Skeletal muscle tissue (tissue), 4 donors: ENCODE measurements around the gene EVPLL. TPM values are rescaled to one million over a fixed set of nuclear protein-coding genes. Genes with fewer than 3 reads are reported as not detected.
A peak's percentile ranks its signal among the peaks of the same experiment; 100 is the strongest.
"Not testable (repeated sequence)": the region's sequence is repeated elsewhere in the genome, so short reads cannot be mapped to it uniquely, and the experiment has no call there.

Experiments
- H3K27ac ChIP-seq: one replicate; pipeline ENCODE4 v1.7.0; 2013; ENCODE audit warnings: mild to moderate bottlenecking, low read depth, low read length, inconsistent platforms
- H3K27me3 ChIP-seq, 3 donors: one replicate each; pipeline ENCODE4 v1.7.0; 2013; ENCODE audit warnings: low read length in 3 of 3; ENCODE audit not compliant: control insufficient read depth in 3 of 3, insufficient read depth in 3 of 3
- H3K36me3 ChIP-seq, 3 donors: one replicate each; pipeline ENCODE4 v1.7.0; 2013; ENCODE audit warnings: low read length in 3 of 3; ENCODE audit not compliant: control insufficient read depth in 3 of 3, insufficient read depth in 3 of 3
- H3K4me1 ChIP-seq, 3 donors: one replicate each; pipeline ENCODE4 v1.7.0; 2013; ENCODE audit warnings: low read length in 3 of 3, mild to moderate bottlenecking in 3 of 3; ENCODE audit not compliant: control insufficient read depth in 3 of 3, insufficient read depth in 3 of 3
- H3K4me3 ChIP-seq, 3 donors: one replicate each; pipeline ENCODE4 v1.7.0; 2013; ENCODE audit warnings: low read length in 3 of 3
- H3K9ac ChIP-seq, 3 donors: one replicate each; pipeline ENCODE4 v1.7.0; 2013; ENCODE audit warnings: low read length in 3 of 3, mild to moderate bottlenecking in 3 of 3, moderate library complexity in 2 of 3, low read depth in 1 of 3
- H3K9me3 ChIP-seq, 3 donors: one replicate each; pipeline ENCODE4 v1.7.0; 2013; ENCODE audit warnings: low read length in 3 of 3; ENCODE audit not compliant: control insufficient read depth in 3 of 3
- total RNA-seq: library from RNA; depleted of rRNA; stranded (reverse); fragments of >200 nt; gene quantifications from one replicate; pipeline ENCODE4 v1.2.3, GENCODE V29; 2014
- donor health status: Osteomylitis.

Gene EVPLL
- total RNA-seq, 1 donor from 2014 or later: not detected

DNA sequence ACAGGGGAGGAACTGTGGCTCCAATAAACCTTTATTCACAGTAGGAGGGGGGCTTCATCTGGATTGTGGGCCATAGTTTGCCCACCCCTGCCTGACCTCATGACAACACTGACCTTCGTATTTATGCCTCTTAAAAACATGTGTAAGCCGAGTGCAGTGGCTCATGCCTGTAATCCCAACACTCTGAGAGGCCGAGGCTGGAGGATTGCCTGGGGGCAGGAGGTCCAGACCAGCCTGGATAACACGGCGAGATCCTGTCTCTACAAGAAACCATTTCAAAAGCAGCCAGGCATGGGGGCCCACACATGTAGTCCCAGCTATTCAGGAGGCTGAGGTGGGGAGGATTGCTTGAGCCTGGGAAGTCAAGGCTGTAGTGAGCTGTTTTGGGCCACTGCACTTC, 10.0 kb downstream of the EVPLL start:
- not testable (repeated sequence) for H3K4me1 ChIP-seq, H3K27ac ChIP-seq, H3K9ac ChIP-seq, H3K36me3 ChIP-seq, H3K4me3 ChIP-seq, H3K9me3 ChIP-seq, H3K27me3 ChIP-seq

DNA sequence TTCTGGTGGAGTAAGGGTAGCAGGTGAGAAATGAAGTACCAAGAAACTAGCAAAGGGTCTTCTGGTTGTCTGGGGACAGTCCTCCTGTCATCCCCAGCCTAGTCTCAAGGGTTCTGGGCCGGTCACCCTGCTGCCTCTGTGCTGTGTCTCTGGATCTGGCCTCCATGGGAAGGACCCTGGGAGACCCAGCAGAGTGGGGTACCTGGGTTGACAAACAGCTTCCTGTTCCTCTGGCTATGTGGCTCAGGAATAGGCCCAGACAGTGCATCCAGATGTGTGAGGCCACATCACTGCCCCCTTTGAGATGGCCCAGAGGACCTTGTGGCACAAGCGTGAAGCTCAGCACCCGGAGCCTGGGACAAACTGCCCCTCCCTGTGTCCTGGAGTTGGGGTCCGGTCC, 10.7 kb downstream of the EVPLL start:
- H3K27me3 ChIP-seq, H3K36me3 ChIP-seq, H3K4me1 ChIP-seq, H3K9ac ChIP-seq, H3K9me3 ChIP-seq, H3K4me3 ChIP-seq, H3K27ac ChIP-seq: not testable (repeated sequence)

DNA sequence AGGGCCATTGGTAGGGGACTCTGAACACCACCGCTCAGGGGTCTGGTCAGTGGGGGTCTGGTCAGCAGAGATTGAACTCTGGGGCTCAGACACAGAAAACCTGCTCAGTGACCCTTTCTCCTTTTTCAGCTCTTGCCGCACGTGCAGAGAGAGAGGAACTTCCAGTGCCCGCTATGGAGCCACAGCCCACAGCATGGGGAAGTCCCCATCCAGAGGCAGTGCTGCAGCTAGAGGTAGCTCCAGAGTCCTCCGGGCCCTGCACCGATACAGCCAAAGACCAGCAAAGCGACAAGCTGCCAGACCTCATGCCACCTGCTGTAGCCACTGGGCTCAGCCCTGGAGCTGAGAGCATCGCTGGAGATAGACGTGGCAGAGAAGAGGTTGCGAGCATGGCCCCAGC, 11.2 kb downstream of the EVPLL start:
- H3K27ac ChIP-seq, H3K9ac ChIP-seq, H3K36me3 ChIP-seq, H3K4me1 ChIP-seq, H3K27me3 ChIP-seq, H3K4me3 ChIP-seq, H3K9me3 ChIP-seq: not testable (repeated sequence)

DNA sequence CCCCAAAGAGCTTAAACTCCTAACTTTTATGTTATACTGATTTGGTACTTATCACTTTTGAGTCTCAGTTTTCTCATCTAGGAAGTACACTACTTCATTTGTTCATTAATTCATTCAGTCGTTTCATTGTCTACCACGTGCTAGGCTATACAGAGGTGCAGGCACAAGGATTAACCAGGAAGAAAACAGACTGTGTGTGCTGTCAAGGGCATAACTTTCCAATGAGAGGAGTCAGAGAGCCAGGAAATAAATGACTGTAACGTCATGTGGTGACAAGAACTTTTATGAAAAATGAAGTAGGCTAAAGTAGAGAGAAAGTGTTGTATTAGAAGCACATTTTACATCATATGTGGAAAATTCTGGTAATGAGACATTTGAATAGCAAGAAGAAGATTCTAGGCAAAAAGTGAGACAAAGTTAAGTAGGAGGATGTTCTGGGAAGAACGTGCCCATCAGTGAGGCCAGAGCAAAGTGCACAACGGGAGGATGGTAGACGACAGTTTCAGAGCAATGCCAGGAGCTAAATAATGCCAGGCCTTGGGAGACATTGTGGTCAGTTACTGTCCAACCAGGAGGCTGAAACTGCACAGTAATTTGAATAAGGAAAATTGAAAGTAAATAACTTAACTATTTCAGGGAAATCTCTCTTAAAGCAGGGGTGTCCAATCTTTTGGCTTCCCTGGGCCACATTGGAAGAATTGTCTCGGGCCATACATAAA, 24.5 kb downstream of the EVPLL start:
- not testable (repeated sequence) for H3K27ac ChIP-seq, H3K9me3 ChIP-seq, H3K27me3 ChIP-seq, H3K4me1 ChIP-seq, H3K4me3 ChIP-seq, H3K36me3 ChIP-seq, H3K9ac ChIP-seq

DNA sequence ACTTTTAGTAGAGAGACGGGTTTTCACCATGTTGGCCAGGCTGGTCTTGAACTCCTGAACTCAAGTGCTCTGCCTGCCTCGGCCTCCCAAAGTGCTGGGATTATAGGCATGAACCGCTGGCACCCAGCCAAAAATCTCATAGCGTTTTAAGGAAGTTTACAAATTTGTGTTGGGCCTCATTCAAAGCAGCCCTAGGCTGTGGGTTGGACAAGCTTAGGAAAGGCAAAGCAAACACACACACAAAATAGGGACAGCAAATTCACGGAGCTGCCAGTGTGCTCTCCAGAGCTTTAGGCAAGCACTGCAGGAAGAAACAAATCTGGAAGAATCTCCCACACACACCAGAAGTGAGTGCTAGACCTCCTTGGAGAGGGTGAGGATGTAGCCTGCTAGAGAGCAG, 25.6 kb downstream of the EVPLL start:
- not testable (repeated sequence) for H3K4me1 ChIP-seq, H3K4me3 ChIP-seq, H3K36me3 ChIP-seq, H3K9me3 ChIP-seq, H3K27me3 ChIP-seq, H3K27ac ChIP-seq, H3K9ac ChIP-seq

DNA sequence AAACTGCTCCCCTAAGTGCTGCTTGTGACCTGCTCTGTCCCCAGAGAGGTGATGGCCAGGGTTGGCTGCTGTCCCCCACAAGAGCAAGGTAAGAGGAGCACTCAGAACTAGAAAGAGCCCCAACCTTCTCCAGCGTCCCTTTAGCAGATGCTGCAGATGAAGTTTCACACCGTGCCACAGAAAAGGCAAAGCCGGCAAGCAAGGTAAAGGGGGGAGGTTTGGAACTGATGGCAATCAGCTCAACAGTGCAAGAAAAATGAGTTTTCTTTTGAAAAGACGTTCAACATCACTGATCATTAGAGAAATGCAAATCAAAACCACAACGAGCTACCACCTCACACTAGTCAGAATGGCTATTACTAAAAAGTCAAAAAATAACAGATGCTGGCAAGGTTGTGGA, 26.0 kb downstream of the EVPLL start:
- H3K4me1 ChIP-seq, H3K27ac ChIP-seq, H3K36me3 ChIP-seq, H3K27me3 ChIP-seq, H3K9me3 ChIP-seq, H3K9ac ChIP-seq, H3K4me3 ChIP-seq: not testable (repeated sequence)

DNA sequence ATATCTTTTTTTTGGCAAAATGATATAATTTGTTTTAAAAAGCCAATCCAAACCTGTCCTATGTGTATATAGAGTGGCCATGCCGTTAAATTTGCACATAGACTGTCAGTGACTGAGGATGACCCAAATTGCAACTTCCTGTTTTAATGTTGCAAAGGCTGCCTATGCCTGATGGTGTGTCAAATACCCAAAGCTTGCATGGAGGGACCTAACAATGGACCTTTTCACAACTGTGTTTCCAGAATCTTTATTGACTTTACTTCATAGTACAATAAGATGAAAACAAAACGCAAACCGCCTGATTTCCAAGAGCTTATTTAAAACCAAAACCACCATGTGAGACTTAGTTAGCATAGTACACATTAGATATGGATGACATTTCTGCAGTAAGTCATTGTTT, 31.3 kb downstream of the EVPLL start:
- not testable (repeated sequence) for H3K27me3 ChIP-seq, H3K9me3 ChIP-seq, H3K4me1 ChIP-seq

DNA sequence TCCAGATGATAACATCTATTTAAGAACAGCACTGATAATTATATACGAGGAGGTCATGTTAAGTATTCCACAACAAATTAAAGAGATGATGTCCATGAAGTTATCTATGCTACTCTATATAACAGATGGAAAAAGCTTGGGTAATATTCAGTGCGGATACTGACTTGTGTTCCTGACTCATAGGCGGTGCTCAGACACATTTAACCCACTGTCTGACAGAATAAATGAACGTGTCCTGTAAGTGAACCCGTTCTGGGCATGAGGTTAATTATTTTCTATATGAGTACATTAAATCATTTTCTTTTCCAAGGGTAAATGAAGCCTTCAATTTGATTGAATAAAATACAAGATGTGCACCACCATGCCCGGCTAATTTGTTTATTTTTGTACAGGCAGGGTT, 31.7 kb downstream of the EVPLL start:
- H3K27me3 ChIP-seq, H3K9me3 ChIP-seq, H3K4me3 ChIP-seq, H3K27ac ChIP-seq, H3K36me3 ChIP-seq, H3K9ac ChIP-seq, H3K4me1 ChIP-seq: not testable (repeated sequence)

More for the DNA sequence above, 31.3 kb downstream of the EVPLL start:
- H3K4me3 ChIP-seq, H3K36me3 ChIP-seq, H3K27ac ChIP-seq, H3K9ac ChIP-seq: not testable (repeated sequence)

DNA sequence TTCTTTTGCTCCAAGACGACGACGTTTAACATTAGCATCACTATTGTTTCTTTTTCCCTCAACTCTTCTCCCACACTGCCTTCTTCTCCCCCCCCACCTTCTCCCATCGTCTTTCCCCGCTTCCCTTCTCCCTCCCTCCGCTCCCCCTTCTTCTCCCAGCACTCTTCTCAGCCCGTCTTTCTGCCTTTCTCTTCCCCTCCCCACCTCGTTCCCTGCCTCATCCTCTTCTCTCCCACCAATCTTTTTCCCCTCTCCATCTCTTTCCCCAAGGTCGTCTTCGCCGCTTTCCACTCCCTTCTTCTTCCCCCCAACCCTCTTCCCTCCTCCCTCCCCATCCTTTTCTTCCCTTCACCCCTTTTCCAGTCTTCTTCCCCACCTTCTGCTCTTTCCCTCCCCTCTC, 33.2 kb downstream of the EVPLL start:
- H3K9ac ChIP-seq, H3K36me3 ChIP-seq, H3K27ac ChIP-seq, H3K4me3 ChIP-seq, H3K4me1 ChIP-seq, H3K9me3 ChIP-seq, H3K27me3 ChIP-seq: not testable (repeated sequence)

DNA sequence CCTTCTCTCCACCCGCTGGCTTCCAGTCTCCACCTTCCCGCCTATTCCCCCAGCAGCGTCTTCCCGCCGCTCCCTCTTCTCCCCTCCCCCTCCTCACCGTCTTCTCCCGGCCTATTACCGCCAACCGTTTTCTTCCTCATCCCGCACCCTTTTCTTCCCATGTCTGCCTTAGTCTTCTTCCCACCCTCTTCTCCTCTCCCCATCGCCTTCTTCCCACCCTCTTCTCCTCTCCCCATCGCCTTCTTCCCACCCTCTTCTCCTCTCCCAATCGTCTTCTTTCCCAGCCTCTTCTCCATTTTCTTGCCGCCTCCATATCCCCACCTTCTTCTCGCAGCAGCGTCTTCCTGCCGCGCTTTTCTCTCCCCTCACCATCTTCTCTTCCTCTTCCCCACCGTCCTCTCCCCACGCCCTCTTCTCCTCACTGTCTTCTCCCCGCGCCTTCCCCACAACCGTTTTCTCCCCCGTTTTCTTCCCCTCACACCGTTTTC, 33.8 kb downstream of the EVPLL start:
- not testable (repeated sequence) for H3K9me3 ChIP-seq, H3K36me3 ChIP-seq, H3K4me1 ChIP-seq, H3K27ac ChIP-seq, H3K9ac ChIP-seq, H3K27me3 ChIP-seq
- peak overlapping the region; percentile 32 to 56 (median 48) for H3K4me3 ChIP-seq
